Activated CD8-positive, alpha-beta T cell treated with anti-CD3 and anti-CD28 coated beads for 36 hours (primary cell): ENCODE data around the gene HPGD. TPM values are rescaled to one million over a fixed set of nuclear protein-coding genes. Genes with fewer than 3 reads are reported as not detected.

Source experiments
- ATAC-seq: fragments of 200-7000 bp; cut with Tn5 transposase; one replicate; pipeline ENCODE4 v1.10.0; 2021; ENCODE audit warnings: mild to moderate bottlenecking, moderate library complexity
- CTCF ChIA-PET: fragments of 350-600 bp; sonication (Branson Sonifier 250); formaldehyde crosslinking; loops from one replicate; lab custom pipeline; 2021; ENCODE audit warnings: antibody characterized with exemption; lab: Charles Lee
- POLR2A ChIA-PET: fragments of 350-600 bp; sonication (Branson Sonifier 250); formaldehyde crosslinking; loops from one replicate; lab custom pipeline; 2021; ENCODE audit warnings: antibody characterized with exemption; lab: Charles Lee
- DNase-seq: peaks from one replicate; pipeline ENCODE4 v3.0.0-alpha.2; 2020
- H3K27ac Mint-ChIP-seq: one replicate; pipeline ENCODE4 v1.8.0; 2021; ENCODE audit warnings: mild to moderate bottlenecking, mixed read lengths
- H3K27me3 Mint-ChIP-seq: one replicate; pipeline ENCODE4 v1.8.0; 2021; ENCODE audit warnings: mixed read lengths
- H3K36me3 Mint-ChIP-seq: one replicate; pipeline ENCODE4 v1.8.0; 2021; ENCODE audit warnings: low read depth, mixed read lengths
- H3K4me1 Mint-ChIP-seq: one replicate; pipeline ENCODE4 v1.8.0; 2021; ENCODE audit warnings: low read depth, mixed read lengths
- H3K4me3 Mint-ChIP-seq: one replicate; pipeline ENCODE4 v1.8.0; 2021; ENCODE audit warnings: mild to moderate bottlenecking, moderate library complexity, mixed read lengths
- H3K9me3 Mint-ChIP-seq: one replicate; pipeline ENCODE4 v1.8.0; 2021; ENCODE audit warnings: mixed read lengths
- CTCF ChIP-seq: fragments of 200-600 bp; IDR thresholded peaks from one replicate; pipeline ENCODE4 v1.8.0; 2022; ENCODE audit warnings: antibody characterized with exemption, mild to moderate bottlenecking
- intact Hi-C: fragments of 100-400 bp; cut with micrococcal nuclease; formaldehyde crosslinking; loops from one replicate; pipeline ENCODE4 v1.10.0; 2022
- total RNA-seq, 2 experiments: library from RNA; stranded (reverse); gene quantifications; one replicate each; pipeline ENCODE4 v1.2.3, GENCODE V29; 2021

The HPGD gene
- total RNA-seq, 2 experiments from 2014 or later: 4.7 to 5.5 TPM

- Mint-ChIP-seq H3K4me1 (no peaks in the 10 kb centered on the region), H3K27ac (no peak overlapping the region), H3K27me3 (no peaks in the 10 kb centered on the region), H3K4me3 (no peak overlapping the region), H3K36me3 (no peaks in the 10 kb centered on the region), H3K9me3 (peaks cover under 1% of the 10 kb centered on the region)
- intact Hi-C loops: no loop called here
- ChIA-PET CTCF (no interaction called here), POLR2A (no interaction called here)
- ATAC-seq (no peak), DNase-seq (no peak)
- TF ChIP-seq CTCF: no peak
These were observed 70.5 kb downstream of the HPGD start for GRCh38 chr4:174451718-174452296.

- Mint-ChIP-seq H3K27me3 (no peaks in the 10 kb centered on the region), H3K36me3 (no peaks in the 10 kb centered on the region), H3K4me3 (no peak overlapping the region), H3K9me3 (peaks cover 10% of the 10 kb centered on the region), H3K27ac (no peak overlapping the region), H3K4me1 (no peaks in the 10 kb centered on the region)
- TF ChIP-seq CTCF: no peak
- ChIA-PET CTCF (interaction anchor here (0.7 kb wide), 1 partner anchor 55 kb away, joined by 4 read pairs; no protein-coding TSS in a partner anchor), POLR2A (no interaction called here)
- ATAC-seq (no peak), DNase-seq (no peak)
- intact Hi-C loops: no loop called here
These were observed 71.5 kb downstream of the HPGD start for GRCh38 chr4:174450786-174451125.

GRCh38 chr4:174449944-174450785 lies 72.1 kb downstream of the HPGD start:
- intact Hi-C loops: no loop called here
- H3K9me3 Mint-ChIP-seq: peaks cover 10% of the 10 kb centered on the region

GRCh38 chr4:174449152-174449551 lies 73.1 kb downstream of the HPGD start:
- intact Hi-C loops: no loop called here
- no peaks in the 10 kb centered on the region for H3K4me1 Mint-ChIP-seq
- H3K9me3 Mint-ChIP-seq: peaks cover 10% of the 10 kb centered on the region
- no peak overlapping the region for H3K27ac Mint-ChIP-seq
- DNase-seq (no peak), ATAC-seq (no peak)
- H3K36me3 Mint-ChIP-seq: no peaks in the 10 kb centered on the region
- TF ChIP-seq CTCF: no peak
- CTCF ChIA-PET: no interaction called here
- H3K27me3 Mint-ChIP-seq: no peaks in the 10 kb centered on the region
- POLR2A ChIA-PET: no interaction called here
- H3K4me3 Mint-ChIP-seq: no peak overlapping the region

More at GRCh38 chr4:174449944-174450785, 72.1 kb downstream of the HPGD start:
- H3K4me3 Mint-ChIP-seq: no peak overlapping the region
- no peaks in the 10 kb centered on the region for H3K36me3 Mint-ChIP-seq
- ATAC-seq (no peak), DNase-seq (no peak)
- CTCF ChIA-PET: interaction anchor here (0.7 kb wide), 1 partner anchor 54 kb away, joined by 4 read pairs; no protein-coding TSS in a partner anchor
- H3K27ac Mint-ChIP-seq: no peak overlapping the region
- no peaks in the 10 kb centered on the region for H3K27me3 Mint-ChIP-seq
- no peak for TF ChIP-seq CTCF
- POLR2A ChIA-PET: no interaction called here
- H3K4me1 Mint-ChIP-seq: no peaks in the 10 kb centered on the region

- no peak overlapping the region for H3K4me3 Mint-ChIP-seq
- H3K27me3 Mint-ChIP-seq: no peaks in the 10 kb centered on the region
- ChIA-PET POLR2A (no interaction called here), CTCF (interaction anchor here (1.2 to 1.3 kb wide), 2 partner anchors 10 to 30 kb away, joined by 3 read pairs; no protein-coding TSS in a partner anchor)
- peaks cover 10% of the 10 kb centered on the region for H3K9me3 Mint-ChIP-seq
- ATAC-seq (no peak), DNase-seq (no peak)
- no peak for TF ChIP-seq CTCF
- H3K4me1 Mint-ChIP-seq: no peaks in the 10 kb centered on the region
- intact Hi-C loops: no loop called here
- no peaks in the 10 kb centered on the region for H3K36me3 Mint-ChIP-seq
- no peak overlapping the region for H3K27ac Mint-ChIP-seq
These were observed 77.9 kb downstream of the HPGD start for GRCh38 chr4:174444390-174444789.
